Heart left ventricle (tissue), 13 donors: ENCODE results near the gene PARD3.

Source experiments
- POLR2A ChIP-seq, 2 donors: fragments of 450-650 bp; IDR thresholded peaks; one replicate each; pipeline ENCODE4 v1.6.1; 2017; ENCODE audit warnings: antibody characterized with exemption in 2 of 2, mild to moderate bottlenecking in 2 of 2, moderate library complexity in 2 of 2
- TF ChIP-seq, protein P1 (sequence below), 12 donors: fragments of 200-600 bp; sonication (generic) in 4 of 12; IDR thresholded peaks; one replicate each; pipeline versions ENCODE4 v1.5.0 to v1.8.0; 2018 to 2022; ENCODE audit warnings: antibody characterized with exemption in 12 of 12, mild to moderate bottlenecking in 5 of 12
- donor health status: ischemic (EF 13 %, LVEDD 7.1; RV severe dilation, severe dysfunction).
- donor health status: DM: no; HTN: yes; CAD: no.
- donor health status: DM: no; HTN: no; CAD: no.
- donor health status: ischemic (EF 25% LVEDD 6.9; RV normal size, moderate dysfunction).
- donor health status: ischemic (EF 25% LVEDD 5.7; RV mildly dilated, moderate dysfunction).
- donor health status: ischemic (EF 35%, LVEDD 5.7; RV mildly dilated, moderate dysfunction).
- donor health status: nonischemic (EF 11% LVEDD 7.7; RV severe dilation, severe dysfunction).
- donor health status: DM: yes; HTN: yes; CAD: no.
- donor health status: PGD.
- donor health status: ischemic (EF 29% LVEDD 5.4; RV normal size, mild dysfunction).
- donor health status: nonischemic (EF 23%, LVEDD 6.1; RV moderate dilation, normal function).

- TF ChIP-seq, protein P1, sequence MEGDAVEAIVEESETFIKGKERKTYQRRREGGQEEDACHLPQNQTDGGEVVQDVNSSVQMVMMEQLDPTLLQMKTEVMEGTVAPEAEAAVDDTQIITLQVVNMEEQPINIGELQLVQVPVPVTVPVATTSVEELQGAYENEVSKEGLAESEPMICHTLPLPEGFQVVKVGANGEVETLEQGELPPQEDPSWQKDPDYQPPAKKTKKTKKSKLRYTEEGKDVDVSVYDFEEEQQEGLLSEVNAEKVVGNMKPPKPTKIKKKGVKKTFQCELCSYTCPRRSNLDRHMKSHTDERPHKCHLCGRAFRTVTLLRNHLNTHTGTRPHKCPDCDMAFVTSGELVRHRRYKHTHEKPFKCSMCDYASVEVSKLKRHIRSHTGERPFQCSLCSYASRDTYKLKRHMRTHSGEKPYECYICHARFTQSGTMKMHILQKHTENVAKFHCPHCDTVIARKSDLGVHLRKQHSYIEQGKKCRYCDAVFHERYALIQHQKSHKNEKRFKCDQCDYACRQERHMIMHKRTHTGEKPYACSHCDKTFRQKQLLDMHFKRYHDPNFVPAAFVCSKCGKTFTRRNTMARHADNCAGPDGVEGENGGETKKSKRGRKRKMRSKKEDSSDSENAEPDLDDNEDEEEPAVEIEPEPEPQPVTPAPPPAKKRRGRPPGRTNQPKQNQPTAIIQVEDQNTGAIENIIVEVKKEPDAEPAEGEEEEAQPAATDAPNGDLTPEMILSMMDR (IDR thresholded peaks at IDR 0.05), result no peak
- no peak for TF ChIP-seq POLR2A (IDR thresholded peaks at IDR 0.05)
These were observed 660.7 kb downstream of the PARD3 start for GRCh38 chr10:34154383-34154900.
